Uterus (tissue), 4 donors: ENCODE measurements around the gene PLEKHG2. TPM values are rescaled to one million over a fixed set of nuclear protein-coding genes. Genes with fewer than 3 reads are reported as not detected.

ENCODE experiments used
- DNase-seq, 2 donors: peaks; one replicate each; pipeline ENCODE4 v3.0.0-alpha.2; 2019 to 2020
- H3K27ac ChIP-seq, 2 donors: fragments of 200-600 bp; sonication (generic); 1 replicate in 1 of 2; 2 replicates in 1 of 2; pipeline ENCODE4 v1.5.1; 2016 to 2018
- H3K27me3 ChIP-seq, 2 donors: fragments of 200-600 bp; sonication (generic); one replicate each; pipeline ENCODE4 v1.5.1; 2018 to 2019; ENCODE audit warnings: control low read depth in 1 of 2
- H3K36me3 ChIP-seq, 2 donors: fragments of 200-600 bp; sonication (generic); one replicate each; pipeline ENCODE4 v1.5.1; 2019; ENCODE audit warnings: control low read depth in 1 of 2
- H3K4me1 ChIP-seq, 2 donors: fragments of 200-600 bp; sonication (generic); one replicate each; pipeline ENCODE4 v1.5.1; 2018 to 2019; ENCODE audit warnings: control low read depth in 1 of 2
- H3K4me3 ChIP-seq, 2 donors: fragments of 200-600 bp; sonication (generic); 1 replicate in 1 of 2; 2 replicates in 1 of 2; pipeline ENCODE4 v1.5.1; 2018 to 2019; ENCODE audit warnings: mild to moderate bottlenecking in 1 of 2
- H3K9me3 ChIP-seq, 2 donors: fragments of 200-600 bp; sonication (generic); one replicate each; pipeline ENCODE4 v1.5.1; 2019; ENCODE audit warnings: control low read depth in 1 of 2
- POLR2A ChIP-seq, 2 donors: fragments of 450-650 bp; IDR thresholded peaks; one replicate each; pipeline ENCODE4 v1.6.1; 2016; ENCODE audit warnings: antibody characterized with exemption in 2 of 2, mild to moderate bottlenecking in 1 of 2, moderate library complexity in 1 of 2
- intact Hi-C: fragments of 100-400 bp; cut with DNase I; formaldehyde crosslinking; loops from one replicate; pipeline ENCODE4 v1.15.1; 2023; ENCODE audit warnings: low total_unique reads
- total RNA-seq, 4 donors: library from RNA; depleted of rRNA in 3 of 4; stranded (reverse); fragments of >200 nt in 3 of 4; gene quantifications; one replicate each; pipeline versions ENCODE4 v1.1.0 to v1.2.4, GENCODE V29; 2014 to 2023
- TF ChIP-seq, protein P1 (sequence below), 4 experiments: fragments of 200-600 bp in 2 of 4; fragments of 450-650 bp in 2 of 4; sonication (generic) in 2 of 4; IDR thresholded peaks; one replicate each; pipeline ENCODE4 v1.5.1; 2016 to 2019; ENCODE audit warnings: antibody characterized with exemption in 4 of 4, mild to moderate bottlenecking in 2 of 4, moderate library complexity in 1 of 4
- donor health status: DM: yes; HTN: yes; CAD: no.

PLEKHG2 gene
- total RNA-seq, 4 donors from 2014 or later = 5.1 to 120 (median 21.6) TPM

- no peaks in the 10 kb centered on the region for H3K9me3 ChIP-seq
- H3K4me1 ChIP-seq = no peaks in the 10 kb centered on the region
- no peak for DNase-seq
- peaks cover 0 to 2% of the 10 kb centered on the region in 2 donors for H3K36me3 ChIP-seq
- TF ChIP-seq, protein P1, sequence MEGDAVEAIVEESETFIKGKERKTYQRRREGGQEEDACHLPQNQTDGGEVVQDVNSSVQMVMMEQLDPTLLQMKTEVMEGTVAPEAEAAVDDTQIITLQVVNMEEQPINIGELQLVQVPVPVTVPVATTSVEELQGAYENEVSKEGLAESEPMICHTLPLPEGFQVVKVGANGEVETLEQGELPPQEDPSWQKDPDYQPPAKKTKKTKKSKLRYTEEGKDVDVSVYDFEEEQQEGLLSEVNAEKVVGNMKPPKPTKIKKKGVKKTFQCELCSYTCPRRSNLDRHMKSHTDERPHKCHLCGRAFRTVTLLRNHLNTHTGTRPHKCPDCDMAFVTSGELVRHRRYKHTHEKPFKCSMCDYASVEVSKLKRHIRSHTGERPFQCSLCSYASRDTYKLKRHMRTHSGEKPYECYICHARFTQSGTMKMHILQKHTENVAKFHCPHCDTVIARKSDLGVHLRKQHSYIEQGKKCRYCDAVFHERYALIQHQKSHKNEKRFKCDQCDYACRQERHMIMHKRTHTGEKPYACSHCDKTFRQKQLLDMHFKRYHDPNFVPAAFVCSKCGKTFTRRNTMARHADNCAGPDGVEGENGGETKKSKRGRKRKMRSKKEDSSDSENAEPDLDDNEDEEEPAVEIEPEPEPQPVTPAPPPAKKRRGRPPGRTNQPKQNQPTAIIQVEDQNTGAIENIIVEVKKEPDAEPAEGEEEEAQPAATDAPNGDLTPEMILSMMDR (IDR thresholded peaks at IDR 0.05) = no peak
- no peak for TF ChIP-seq POLR2A (IDR thresholded peaks at IDR 0.05)
- H3K27me3 ChIP-seq = no peaks in the 10 kb centered on the region
- no peak overlapping the region for H3K27ac ChIP-seq
- H3K4me3 ChIP-seq = no peak overlapping the region
- intact Hi-C loops = no loop called here
These were observed 53.7 kb downstream of the PLEKHG2 start for GRCh38 chr19:39465956-39466747.

DNA sequence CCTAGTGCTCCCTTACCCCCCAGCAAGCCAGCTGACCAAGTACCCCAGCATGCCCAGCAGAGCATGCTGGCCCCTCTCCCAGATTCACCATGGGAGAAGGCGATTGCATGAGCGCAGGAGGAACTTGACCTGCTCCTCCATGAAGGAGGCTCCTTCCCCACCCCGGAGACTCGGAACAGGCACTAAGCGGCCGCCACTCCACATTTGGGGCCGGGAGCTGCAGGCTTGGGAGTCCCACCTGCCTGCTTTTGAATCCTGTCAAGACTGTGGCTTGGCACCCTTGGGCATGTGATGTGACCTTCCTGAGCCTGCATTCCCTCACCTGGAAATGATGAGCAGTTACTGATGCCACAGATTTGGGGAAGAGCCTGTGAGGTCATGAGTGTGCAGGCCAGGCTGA lies 55.5 kb downstream of the PLEKHG2 start:
- Histone ChIP-seq H3K27me3 (no peaks in the 10 kb centered on the region), H3K9me3 (no peaks in the 10 kb centered on the region), H3K27ac (no peak overlapping the region), H3K4me1 (no peaks in the 10 kb centered on the region), H3K36me3 (peaks cover 0 to 2% of the 10 kb centered on the region in 2 donors), H3K4me3 (no peak overlapping the region)
- intact Hi-C loops = no loop called here
- no peak for DNase-seq
- TF ChIP-seq, protein P1 (IDR thresholded peaks at IDR 0.05) = no peak
- TF ChIP-seq POLR2A (IDR thresholded peaks at IDR 0.05) = no peak

- no peak for DNase-seq
- H3K9me3 ChIP-seq = no peaks in the 10 kb centered on the region
- no peak for TF ChIP-seq POLR2A (IDR thresholded peaks at IDR 0.05)
- TF ChIP-seq, protein P1 (IDR thresholded peaks at IDR 0.05) = no peak
- no peak overlapping the region for H3K27ac ChIP-seq
- intact Hi-C loops = no loop called here
- H3K4me3 ChIP-seq = no peak overlapping the region
- H3K4me1 ChIP-seq = no peaks in the 10 kb centered on the region
- peaks cover 0 to 2% of the 10 kb centered on the region in 2 donors for H3K36me3 ChIP-seq
- no peaks in the 10 kb centered on the region for H3K27me3 ChIP-seq
These were observed 56.6 kb downstream of the PLEKHG2 start for GRCh38 chr19:39469036-39469435.

DNA sequence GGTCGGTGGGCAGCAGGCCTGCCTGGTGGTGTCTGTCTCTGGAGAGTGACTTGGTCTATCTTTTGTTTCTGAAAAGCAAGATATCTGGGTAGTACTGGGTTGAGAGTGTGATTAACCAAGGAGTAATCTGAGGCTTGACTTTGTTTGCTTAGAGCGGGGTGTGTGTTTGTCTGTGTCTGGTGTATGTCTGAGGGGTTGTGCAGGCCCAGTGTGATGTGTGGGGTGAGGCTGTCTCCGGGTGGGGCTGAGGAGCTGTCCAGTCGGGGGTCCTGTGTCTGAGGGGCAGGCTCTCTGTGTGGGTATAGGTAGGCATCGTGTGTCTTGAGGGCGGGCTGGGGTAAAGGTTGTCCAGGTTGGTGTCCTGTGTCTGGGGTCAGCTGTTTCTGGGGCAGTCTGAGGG lies 57.1 kb downstream of the PLEKHG2 start:
- H3K36me3 ChIP-seq = peaks cover 0 to 2% of the 10 kb centered on the region in 2 donors

More for the DNA sequence above, 57.1 kb downstream of the PLEKHG2 start:
- no peaks in the 10 kb centered on the region for H3K4me1 ChIP-seq
- no peak overlapping the region for H3K4me3 ChIP-seq
- H3K9me3 ChIP-seq = no peaks in the 10 kb centered on the region
- no peak overlapping the region for H3K27ac ChIP-seq
- intact Hi-C loops = no loop called here
- no peaks in the 10 kb centered on the region for H3K27me3 ChIP-seq
- TF ChIP-seq, protein P1 (IDR thresholded peaks at IDR 0.05) = no peak
- TF ChIP-seq POLR2A (IDR thresholded peaks at IDR 0.05) = no peak
- DNase-seq = no peak
